ENCODE results near the gene MLC1. TPM values are rescaled to one million over a fixed set of nuclear protein-coding genes. Genes with fewer than 3 reads are reported as not detected.

The MLC1 gene
- total and polyA plus RNA-seq, 10 of the 15 experiments (the other 5 are each of a cell fraction or from before 2014, with no cell fraction given): 0.03 to 0.15 (median 0.07) TPM; not detected in 7

DNA sequence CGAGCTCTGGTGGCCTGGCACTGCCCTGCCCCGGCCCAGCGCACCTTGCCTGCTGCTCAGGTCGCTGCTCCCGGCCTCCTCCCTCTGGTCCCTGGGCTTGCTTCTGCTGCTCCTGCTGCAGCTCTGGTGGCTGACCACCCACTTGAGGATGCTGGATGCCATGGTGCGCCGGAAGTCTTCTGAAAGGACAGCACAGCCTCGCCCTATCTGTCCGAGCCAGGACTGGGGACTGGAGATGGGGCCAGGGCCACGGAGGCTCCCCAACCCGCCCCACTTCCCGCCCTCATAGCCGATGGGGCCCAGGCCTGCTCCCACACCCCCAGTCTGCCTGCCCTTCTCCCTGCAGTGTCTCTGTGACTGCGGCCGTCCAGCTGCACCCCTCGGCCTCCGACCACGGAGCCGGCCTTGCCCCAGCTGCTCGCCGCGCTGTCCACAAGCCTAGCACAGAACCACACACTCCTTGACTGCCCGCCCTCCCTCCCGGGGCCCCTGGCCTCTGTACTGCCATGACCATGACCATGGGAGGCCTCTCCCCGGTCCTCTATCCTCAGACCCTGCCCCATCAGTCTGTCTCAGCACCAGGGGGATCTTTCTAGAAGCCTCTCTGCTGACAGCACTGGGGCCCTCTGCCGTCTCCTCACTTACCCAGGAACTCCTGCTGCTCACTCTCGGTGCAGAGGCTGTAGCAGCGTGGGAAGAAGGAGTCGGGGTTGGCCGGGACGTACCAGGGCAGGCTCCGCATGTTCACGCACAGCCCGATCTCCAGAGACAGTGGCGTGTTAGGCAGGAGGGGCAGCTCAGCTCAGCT is 39.8 kb downstream of the MLC1 start (continued):
- TF ChIP-seq, protein P1, sequence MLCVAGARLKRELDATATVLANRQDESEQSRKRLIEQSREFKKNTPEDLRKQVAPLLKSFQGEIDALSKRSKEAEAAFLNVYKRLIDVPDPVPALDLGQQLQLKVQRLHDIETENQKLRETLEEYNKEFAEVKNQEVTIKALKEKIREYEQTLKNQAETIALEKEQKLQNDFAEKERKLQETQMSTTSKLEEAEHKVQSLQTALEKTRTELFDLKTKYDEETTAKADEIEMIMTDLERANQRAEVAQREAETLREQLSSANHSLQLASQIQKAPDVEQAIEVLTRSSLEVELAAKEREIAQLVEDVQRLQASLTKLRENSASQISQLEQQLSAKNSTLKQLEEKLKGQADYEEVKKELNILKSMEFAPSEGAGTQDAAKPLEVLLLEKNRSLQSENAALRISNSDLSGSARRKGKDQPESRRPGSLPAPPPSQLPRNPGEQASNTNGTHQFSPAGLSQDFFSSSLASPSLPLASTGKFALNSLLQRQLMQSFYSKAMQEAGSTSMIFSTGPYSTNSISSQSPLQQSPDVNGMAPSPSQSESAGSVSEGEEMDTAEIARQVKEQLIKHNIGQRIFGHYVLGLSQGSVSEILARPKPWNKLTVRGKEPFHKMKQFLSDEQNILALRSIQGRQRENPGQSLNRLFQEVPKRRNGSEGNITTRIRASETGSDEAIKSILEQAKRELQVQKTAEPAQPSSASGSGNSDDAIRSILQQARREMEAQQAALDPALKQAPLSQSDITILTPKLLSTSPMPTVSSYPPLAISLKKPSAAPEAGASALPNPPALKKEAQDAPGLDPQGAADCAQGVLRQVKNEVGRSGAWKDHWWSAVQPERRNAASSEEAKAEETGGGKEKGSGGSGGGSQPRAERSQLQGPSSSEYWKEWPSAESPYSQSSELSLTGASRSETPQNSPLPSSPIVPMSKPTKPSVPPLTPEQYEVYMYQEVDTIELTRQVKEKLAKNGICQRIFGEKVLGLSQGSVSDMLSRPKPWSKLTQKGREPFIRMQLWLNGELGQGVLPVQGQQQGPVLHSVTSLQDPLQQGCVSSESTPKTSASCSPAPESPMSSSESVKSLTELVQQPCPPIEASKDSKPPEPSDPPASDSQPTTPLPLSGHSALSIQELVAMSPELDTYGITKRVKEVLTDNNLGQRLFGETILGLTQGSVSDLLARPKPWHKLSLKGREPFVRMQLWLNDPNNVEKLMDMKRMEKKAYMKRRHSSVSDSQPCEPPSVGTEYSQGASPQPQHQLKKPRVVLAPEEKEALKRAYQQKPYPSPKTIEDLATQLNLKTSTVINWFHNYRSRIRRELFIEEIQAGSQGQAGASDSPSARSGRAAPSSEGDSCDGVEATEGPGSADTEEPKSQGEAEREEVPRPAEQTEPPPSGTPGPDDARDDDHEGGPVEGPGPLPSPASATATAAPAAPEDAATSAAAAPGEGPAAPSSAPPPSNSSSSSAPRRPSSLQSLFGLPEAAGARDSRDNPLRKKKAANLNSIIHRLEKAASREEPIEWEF (IDR thresholded peaks at IDR 0.05; ENCODE audit: insufficient replicate concordance, low read depth, low read length): no peak
- no peak for TF ChIP-seq EED (IDR thresholded peaks at IDR 0.05; ENCODE audit: low read depth)

GRCh38 chr22:50044485-50045118 is 40.6 kb downstream of the MLC1 start:
- Histone ChIP-seq H2AFZ (ENCODE audit: control insufficient read depth, low read depth, low read length) (no peak overlapping the region), H3K79me2 (ENCODE audit: control insufficient read depth, insufficient read depth, low read length) (no peaks in the 10 kb centered on the region), H3K9me3 (replicated peaks; ENCODE audit: control insufficient read depth, insufficient read depth, low read length) (no peaks in the 10 kb centered on the region; the same call in 2 of the 3 replicates), H3K4me2 (ENCODE audit: control insufficient read depth, insufficient read depth) (no peak overlapping the region), H3K9ac (ENCODE audit: control insufficient read depth, insufficient read depth, low read length) (no peak overlapping the region), H3K36me3 (ENCODE audit: control insufficient read depth in 2 of 2, insufficient read depth in 2 of 2, low read length in 1 of 2) (no peaks in the 10 kb centered on the region), H4K20me1 (ENCODE audit: control insufficient read depth, insufficient read depth) (no peaks in the 10 kb centered on the region), H3K27me3 (replicated peaks in 1 of 2; ENCODE audit: control insufficient read depth in 2 of 2, insufficient read depth in 2 of 2, low read length in 1 of 2) (no peaks in the 10 kb centered on the region; a peak in 1 of 4 replicates), H3K4me1 (ENCODE audit: control insufficient read depth, insufficient read depth, low read length) (no peaks in the 10 kb centered on the region), H3K27ac (ENCODE audit: control insufficient read depth, insufficient read depth) (no peak overlapping the region), H3K4me3 (no peak overlapping the region)
- WGBS (ENCODE audit: insufficient coverage, insufficient replicate concordance, low lambda C conversion rate, missing lambda C conversion rate): 15% methylated on average over 30 of the region's 30 CpGs
- no peak for ATAC-seq
- BruUV-seq (replicated peaks): no TSS peak
- RAD21 ChIA-PET (ENCODE audit: unreplicated experiment): no interaction called here
- intact Hi-C loops (cut with micrococcal nuclease; ENCODE audit: unreplicated experiment) (no loop called here), in situ Hi-C loops (cut with MboI) (loop anchor here (25.0 kb wide), 1 partner anchor 707 kb away; no protein-coding TSS in a partner anchor)
- no peak for TF ChIP-seq JUNB (IDR thresholded peaks at IDR 0.05)
- CTCF ChIA-PET: no interaction called here
- POLR2A ChIA-PET: no interaction called here
- DNase-seq (ENCODE audit: low read depth, low spot score): no peak
- FAIRE-seq: no peak
- SMC1A ChIA-PET (ENCODE audit: uncharacterized antibody, unreplicated experiment): no interaction called here

Measured in GM12878 (cell line).